Epithelial cell of esophagus (primary cell): ENCODE measurements around the gene GJD3.

ENCODE experiments used
- DNase-seq: peaks from one replicate; pipeline ENCODE4 v3.0.0; 2010; ENCODE audit warnings: low read depth
- H3K4me3 ChIP-seq: 2 replicates; pipeline ENCODE4 v1.5.1; 2011; ENCODE audit warnings: mild to moderate bottlenecking, low read length, control low read depth
- CTCF ChIP-seq: IDR thresholded peaks from 2 replicates; pipeline ENCODE4 v1.5.1; 2011; ENCODE audit warnings: low read depth, mild to moderate bottlenecking, low read length, control low read depth, inconsistent platforms; ENCODE audit not compliant: insufficient read depth; ENCODE audit errors: missing control alignments

GJD3 gene

GRCh38 chr17:40352779-40353394, 11.7 kb downstream of the GJD3 start:
- TF ChIP-seq CTCF: no peak
- H3K4me3 ChIP-seq: no peak overlapping the region
- DNase-seq: peak; percentile 31

- H3K4me3 ChIP-seq: no peak overlapping the region
- DNase-seq: no peak
- TF ChIP-seq CTCF: no peak
These were observed 12.2 kb downstream of the GJD3 start for GRCh38 chr17:40352237-40352778.

GRCh38 chr17:40351359-40352236, 12.9 kb downstream of the GJD3 start:
- no peak overlapping the region for H3K4me3 ChIP-seq
- no peak for TF ChIP-seq CTCF
- DNase-seq: no peak

- no peak for TF ChIP-seq CTCF
- no peak for DNase-seq
- no peak overlapping the region for H3K4me3 ChIP-seq
These were observed 13.7 kb downstream of the GJD3 start for GRCh38 chr17:40350689-40351358.

- peak; percentile 95 for DNase-seq
- H3K4me3 ChIP-seq: no peak overlapping the region
- TF ChIP-seq CTCF: no peak
These were observed 14.4 kb downstream of the GJD3 start for GRCh38 chr17:40349895-40350688.

- H3K4me3 ChIP-seq: no peak overlapping the region
- peak; percentile 19 for TF ChIP-seq CTCF
- peak; percentile 97 for DNase-seq
These were observed 15.1 kb downstream of the GJD3 start for GRCh38 chr17:40349477-40349894.
